HepG2 (cell line): Measurements from ENCODE around the gene DNLZ. TPM values are rescaled to one million over a fixed set of nuclear protein-coding genes. Genes with fewer than 3 reads are reported as not detected.

ENCODE experiments used
- AHR ChIP-seq: IDR thresholded peaks from 2 replicates; pipeline ENCODE4 v1.6.1; 2018; ENCODE audit warnings: missing genetic modification reagents, missing compliant biosample characterization
- ARID5B ChIP-seq: IDR thresholded peaks from 2 replicates; pipeline ENCODE4 v1.4.0; 2020; ENCODE audit warnings: mild to moderate bottlenecking, missing genetic modification reagents
- CBX1 ChIP-seq: IDR thresholded peaks from one replicate; pipeline ENCODE4 v1.6.1; 2016; ENCODE audit warnings: antibody characterized with exemption, low read depth
- DNMT3B ChIP-seq: conservative IDR thresholded peaks from 2 replicates; pipeline ENCODE4 v1.6.1; 2016; ENCODE audit warnings: missing biosample characterization, control low read depth
- KLF9 ChIP-seq: IDR thresholded peaks from 2 replicates; pipeline ENCODE4 v1.6.1; 2016; ENCODE audit warnings: low read depth
- THAP7 ChIP-seq: sonication (generic); formaldehyde crosslinking; IDR thresholded peaks from 2 replicates; pipeline ENCODE4 v1.8.1; 2023; ENCODE audit warnings: mild to moderate bottlenecking, missing genetic modification reagents
- ZBTB38 ChIP-seq: sonication (generic); formaldehyde crosslinking; IDR thresholded peaks from 2 replicates; pipeline ENCODE4 v1.5.1; 2020; ENCODE audit warnings: mild to moderate bottlenecking, missing genetic modification reagents
- ZNF12 ChIP-seq: sonication (generic); formaldehyde crosslinking; IDR thresholded peaks from 2 replicates; pipeline ENCODE4 v1.5.0; 2020; ENCODE audit warnings: missing genetic modification reagents
- ZNF446 ChIP-seq: sonication (generic); formaldehyde crosslinking; IDR thresholded peaks from 2 replicates; pipeline ENCODE4 v1.5.0; 2020; ENCODE audit warnings: mild to moderate bottlenecking, missing genetic modification reagents
- polyA plus RNA-seq, 8 experiments: library from polyadenylated mRNA; depleted of rRNA in 3 of 8; stranded (reverse) in 7 of 8; unstranded in 1 of 8; fragments of >200 nt; fragmentation: Illumina TruSeq in 4 of 8; extraction: Trizol in 4 of 8; gene quantifications; 2 replicates each; pipeline versions ENCODE4 v1.2.1 to v1.2.3, GENCODE V29; 2011 to 2016; ENCODE audit warnings: low read depth in 4 of 8, missing spikeins in 1 of 8, mixed read lengths in 1 of 8; ENCODE audit not compliant: insufficient read depth in 1 of 8
- total RNA-seq, 5 experiments: library from RNA; depleted of rRNA; stranded (reverse); fragments of >200 nt; fragmentation: Illumina TruSeq; extraction: Trizol; gene quantifications; 2 replicates each; pipeline ENCODE4 v1.2.3, GENCODE V29; 2016; ENCODE audit warnings: low read depth in 1 of 5
- TF ChIP-seq, protein P1 (sequence below): sonication (generic); formaldehyde crosslinking; IDR thresholded peaks from 2 replicates; pipeline ENCODE4 v1.4.0; 2020; ENCODE audit warnings: mild to moderate bottlenecking, missing genetic modification reagents
- TF ChIP-seq, protein P2 (sequence below): sonication (generic); formaldehyde crosslinking; IDR thresholded peaks from 2 replicates; pipeline ENCODE4 v1.4.0; 2020; ENCODE audit warnings: mild to moderate bottlenecking, missing genetic modification reagents, borderline replicate concordance

DNLZ gene
- total and polyA plus RNA-seq, 2 of the 13 experiments (the other 11 are each of a cell fraction or from before 2014, with no cell fraction given): 3.4 to 8.0 TPM

GRCh38 chr9:136345281-136346156 is 18.0 kb downstream of the DNLZ start (continued):
- TF ChIP-seq ARID5B (no peak), ZBTB38 (CRISPR knock-in tag) (peak; percentile 20; the same call in 1 of the 2 replicates), AHR (no peak), ZNF12 (CRISPR knock-in tag) (peak; percentile 21; the same call in 1 of the 2 replicates), KLF9 (CRISPR knock-in tag) (no peak), THAP7 (CRISPR knock-in tag) (peak; percentile 64; the same call in 1 of the 2 replicates), CBX1 (peak; percentile 36), DNMT3B (CRISPR knock-in tag) (no peak), ZNF446 (CRISPR knock-in tag) (no peak)
- TF ChIP-seq, protein P1, sequence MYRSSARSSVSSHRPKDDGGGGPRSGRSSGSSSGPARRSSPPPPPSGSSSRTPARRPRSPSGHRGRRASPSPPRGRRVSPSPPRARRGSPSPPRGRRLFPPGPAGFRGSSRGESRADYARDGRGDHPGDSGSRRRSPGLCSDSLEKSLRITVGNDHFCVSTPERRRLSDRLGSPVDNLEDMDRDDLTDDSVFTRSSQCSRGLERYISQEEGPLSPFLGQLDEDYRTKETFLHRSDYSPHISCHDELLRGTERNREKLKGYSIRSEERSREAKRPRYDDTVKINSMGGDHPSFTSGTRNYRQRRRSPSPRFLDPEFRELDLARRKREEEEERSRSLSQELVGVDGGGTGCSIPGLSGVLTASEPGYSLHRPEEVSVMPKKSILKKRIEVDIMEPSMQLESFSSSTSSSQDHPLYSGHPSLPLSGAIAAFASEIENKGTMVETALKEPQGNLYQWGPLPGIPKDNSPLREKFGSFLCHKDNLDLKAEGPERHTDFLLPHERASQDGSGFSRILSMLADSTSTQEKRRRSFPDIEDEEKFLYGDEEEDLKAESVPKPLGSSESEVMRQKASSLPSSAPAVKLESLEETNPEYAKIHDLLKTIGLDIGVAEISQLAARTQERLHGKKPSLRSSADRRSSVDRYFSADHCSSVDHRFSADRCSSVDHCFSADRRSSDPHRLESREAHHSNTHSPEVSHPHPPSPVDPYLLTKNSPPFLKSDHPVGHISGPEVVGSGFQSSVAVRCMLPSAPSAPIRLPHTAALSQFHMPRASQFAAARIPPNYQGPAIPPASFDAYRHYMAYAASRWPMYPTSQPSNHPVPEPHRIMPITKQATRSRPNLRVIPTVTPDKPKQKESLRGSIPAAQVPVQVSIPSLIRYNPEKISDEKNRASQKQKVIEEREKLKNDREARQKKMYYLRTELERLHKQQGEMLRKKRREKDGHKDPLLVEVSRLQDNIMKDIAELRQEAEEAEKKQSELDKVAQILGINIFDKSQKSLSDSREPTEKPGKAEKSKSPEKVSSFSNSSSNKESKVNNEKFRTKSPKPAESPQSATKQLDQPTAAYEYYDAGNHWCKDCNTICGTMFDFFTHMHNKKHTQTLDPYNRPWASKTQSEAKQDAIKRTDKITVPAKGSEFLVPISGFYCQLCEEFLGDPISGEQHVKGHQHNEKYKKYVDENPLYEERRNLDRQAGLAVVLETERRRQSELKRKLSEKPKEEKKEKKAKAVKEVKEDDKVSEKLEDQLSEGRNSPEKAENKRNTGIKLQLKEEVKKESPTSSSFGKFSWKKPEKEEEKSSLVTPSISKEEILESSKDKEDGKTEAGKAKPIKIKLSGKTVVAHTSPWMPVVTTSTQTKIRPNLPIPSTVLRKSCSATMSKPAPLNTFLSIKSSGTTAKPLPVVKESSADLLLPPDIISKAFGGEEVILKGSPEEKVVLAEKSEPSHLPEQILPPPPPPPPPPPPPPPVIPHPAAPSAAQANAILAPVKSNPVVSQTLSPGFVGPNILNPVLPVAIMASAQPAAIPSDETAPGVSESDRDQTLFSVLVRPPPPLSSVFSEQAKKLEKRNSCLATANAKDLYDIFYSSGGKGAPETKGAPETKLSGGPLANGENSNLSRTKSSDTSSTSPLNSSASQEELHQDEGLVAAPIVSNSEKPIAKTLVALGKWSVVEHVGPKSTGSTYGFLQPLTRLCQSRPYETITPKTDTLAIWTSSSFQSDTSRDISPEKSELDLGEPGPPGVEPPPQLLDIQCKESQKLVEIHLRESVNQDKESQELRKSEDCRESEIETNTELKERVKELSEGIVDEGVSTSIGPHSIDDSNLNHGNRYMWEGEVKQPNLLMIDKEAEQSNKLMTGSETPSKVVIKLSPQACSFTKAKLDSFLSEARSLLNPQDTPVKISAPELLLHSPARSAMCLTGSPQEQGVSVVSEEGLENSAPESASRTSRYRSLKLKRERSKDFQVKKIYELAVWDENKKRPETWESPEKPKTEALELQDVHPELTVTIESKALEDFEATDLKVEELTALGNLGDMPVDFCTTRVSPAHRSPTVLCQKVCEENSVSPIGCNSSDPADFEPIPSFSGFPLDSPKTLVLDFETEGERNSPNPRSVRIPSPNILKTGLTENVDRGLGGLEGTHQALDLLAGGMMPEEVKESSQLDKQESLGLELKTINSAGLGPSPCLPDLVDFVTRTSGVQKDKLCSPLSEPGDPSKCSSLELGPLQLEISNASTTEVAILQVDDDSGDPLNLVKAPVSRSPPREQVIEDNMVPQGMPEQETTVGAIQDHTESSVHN (CRISPR knock-in tag): no peak
- TF ChIP-seq, protein P2, sequence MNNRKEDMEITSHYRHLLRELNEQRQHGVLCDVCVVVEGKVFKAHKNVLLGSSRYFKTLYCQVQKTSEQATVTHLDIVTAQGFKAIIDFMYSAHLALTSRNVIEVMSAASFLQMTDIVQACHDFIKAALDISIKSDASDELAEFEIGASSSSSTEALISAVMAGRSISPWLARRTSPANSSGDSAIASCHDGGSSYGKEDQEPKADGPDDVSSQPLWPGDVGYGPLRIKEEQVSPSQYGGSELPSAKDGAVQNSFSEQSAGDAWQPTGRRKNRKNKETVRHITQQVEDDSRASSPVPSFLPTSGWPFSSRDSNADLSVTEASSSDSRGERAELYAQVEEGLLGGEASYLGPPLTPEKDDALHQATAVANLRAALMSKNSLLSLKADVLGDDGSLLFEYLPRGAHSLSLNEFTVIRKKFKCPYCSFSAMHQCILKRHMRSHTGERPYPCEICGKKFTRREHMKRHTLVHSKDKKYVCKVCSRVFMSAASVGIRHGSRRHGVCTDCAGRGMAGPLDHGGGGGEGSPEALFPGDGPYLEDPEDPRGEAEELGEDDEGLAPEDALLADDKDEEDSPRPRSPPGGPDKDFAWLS (CRISPR knock-in tag): no peak
